HPDE6-E6E7 (cell line): ENCODE results near the gene LBHD1.
"Not testable (repeated sequence)": the region's sequence is repeated elsewhere in the genome, so short reads cannot be mapped to it uniquely, and the experiment has no call there.

ENCODE experiments used
- DNase-seq: peaks from one replicate; pipeline ENCODE4 v3.0.0; 2011; ENCODE audit warnings: missing footprints; ENCODE audit errors: extremely low spot score

The LBHD1 gene

DNA sequence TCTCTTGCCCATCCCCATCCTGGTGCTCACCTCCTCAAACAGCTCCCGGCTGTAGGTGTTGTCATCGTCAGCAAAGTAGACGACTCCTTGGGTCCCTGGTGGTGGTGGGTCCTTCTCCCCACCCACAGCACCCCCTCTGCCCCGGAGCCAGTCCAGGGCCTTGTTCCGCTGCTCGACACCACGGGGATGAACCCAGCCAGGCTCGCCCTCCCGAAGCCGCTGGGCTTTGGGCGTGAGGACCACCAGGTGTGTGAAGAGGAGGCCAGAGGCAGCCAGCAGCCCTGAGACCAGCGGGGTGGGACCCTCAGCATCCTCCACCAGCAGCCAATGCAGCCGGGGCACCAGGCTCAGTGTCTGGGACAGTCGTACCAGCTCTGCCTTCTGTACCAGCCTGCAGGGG, 55.1 kb downstream of the LBHD1 start:
- not testable (repeated sequence) for DNase-seq

GRCh38 chr11:62615521-62615920, 56.5 kb downstream of the LBHD1 start:
- DNase-seq, result no peak

DNA sequence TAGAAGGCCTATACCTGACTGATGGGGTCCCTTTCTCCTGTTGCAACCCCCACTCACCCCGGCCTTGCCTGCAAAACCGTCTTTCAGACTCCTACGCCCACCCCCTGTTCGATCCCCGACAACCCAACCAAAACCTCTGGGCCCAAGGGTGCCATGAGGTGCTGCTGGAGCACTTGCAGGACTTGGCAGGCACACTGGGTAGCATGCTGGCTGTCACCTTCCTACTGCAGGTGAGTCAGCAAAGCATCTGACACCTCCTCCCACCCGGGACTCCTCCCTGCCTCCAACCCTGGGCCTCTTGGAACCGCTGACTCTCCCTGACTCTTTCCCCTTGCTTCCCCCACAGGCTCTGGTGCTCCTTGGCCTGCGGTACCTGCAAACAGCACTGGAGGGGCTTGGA, 57.8 kb downstream of the LBHD1 start:
- peak; percentile 58 for DNase-seq

- DNase-seq, result no peak
These were observed 58.7 kb downstream of the LBHD1 start for GRCh38 chr11:62613291-62613778.
